HEK293T (cell line): ENCODE results near the gene RUNX3.

Source experiments
- CTCF ChIA-PET: fragments of 350-600 bp; formaldehyde crosslinking; extraction: SDS; loops from one replicate; lab custom pipeline; 2021; ENCODE audit warnings: antibody characterized with exemption, inconsistent platforms; lab: Yijun Ruan, JAX
- POLR2A ChIA-PET: fragments of 350-600 bp; formaldehyde crosslinking; extraction: SDS; loops from one replicate; lab custom pipeline; 2020; ENCODE audit warnings: antibody characterized with exemption, inconsistent platforms; lab: Yijun Ruan, JAX
- DNase-seq: peaks from one replicate; pipeline ENCODE4 v3.0.0; 2012; ENCODE audit warnings: mixed read lengths; ENCODE audit errors: extremely low spot score
- ARNT ChIP-seq: fragments of 450-650 bp; IDR thresholded peaks from 2 replicates; pipeline ENCODE4 v1.6.1; 2017; ENCODE audit warnings: mild to moderate bottlenecking
- BHLHE40 ChIP-seq: fragments of 450-650 bp; IDR thresholded peaks from 2 replicates; pipeline ENCODE4 v1.6.1; 2016; ENCODE audit warnings: mild to moderate bottlenecking, moderate library complexity, borderline replicate concordance
- CTBP1 ChIP-seq: fragments of 450-650 bp; IDR thresholded peaks from 2 replicates; pipeline ENCODE4 v1.6.1; 2016; ENCODE audit warnings: borderline replicate concordance
- ELF4 ChIP-seq: fragments of 450-650 bp; IDR thresholded peaks from 2 replicates; pipeline ENCODE4 v1.6.1; 2017; ENCODE audit warnings: antibody characterized with exemption
- FOXA1 ChIP-seq: fragments of 450-650 bp; IDR thresholded peaks from 2 replicates; pipeline ENCODE4 v1.6.1; 2016; ENCODE audit warnings: mild to moderate bottlenecking
- FOXK2 ChIP-seq: fragments of 450-650 bp; IDR thresholded peaks from 2 replicates; pipeline ENCODE4 v1.6.1; 2016; ENCODE audit warnings: mild to moderate bottlenecking
- FOXM1 ChIP-seq: fragments of 450-650 bp; IDR thresholded peaks from 2 replicates; pipeline ENCODE4 v1.6.1; 2017; ENCODE audit warnings: mild to moderate bottlenecking, borderline replicate concordance
- HDGF ChIP-seq: fragments of 450-650 bp; IDR thresholded peaks from 2 replicates; pipeline ENCODE4 v1.6.1; 2017; ENCODE audit warnings: antibody characterized with exemption, borderline replicate concordance
- L3MBTL2 ChIP-seq: fragments of 450-650 bp; conservative IDR thresholded peaks from 2 replicates; pipeline ENCODE4 v1.6.1; 2016; ENCODE audit warnings: mild to moderate bottlenecking
- LEF1 ChIP-seq: fragments of 450-650 bp; IDR thresholded peaks from 2 replicates; pipeline ENCODE4 v1.6.1; 2017; ENCODE audit warnings: mild to moderate bottlenecking, borderline replicate concordance
- NFRKB ChIP-seq: fragments of 450-650 bp; IDR thresholded peaks from 2 replicates; pipeline ENCODE4 v1.6.1; 2016; ENCODE audit warnings: mild to moderate bottlenecking, moderate library complexity
- PKNOX1 ChIP-seq: fragments of 450-650 bp; IDR thresholded peaks from 2 replicates; pipeline ENCODE4 v1.6.1; 2016
- SP1 ChIP-seq: fragments of 450-650 bp; IDR thresholded peaks from 2 replicates; pipeline ENCODE4 v1.6.1; 2017
- SUZ12 ChIP-seq: fragments of 450-650 bp; IDR thresholded peaks from 2 replicates; pipeline ENCODE4 v1.6.1; 2016; ENCODE audit warnings: mild to moderate bottlenecking
- TARDBP ChIP-seq: fragments of 450-650 bp; IDR thresholded peaks from 2 replicates; pipeline ENCODE4 v1.6.1; 2016
- ZNF384 ChIP-seq: fragments of 450-650 bp; IDR thresholded peaks from 2 replicates; pipeline ENCODE4 v1.6.1; 2016

Gene RUNX3

GRCh38 chr1:24906760-24907490, 23.2 kb downstream of the RUNX3 start:
- CTCF ChIA-PET = no interaction called here
- TF ChIP-seq FOXA1 = no peak
- TF ChIP-seq ZNF384 = no peak
- no peak for TF ChIP-seq SUZ12
- no peak for TF ChIP-seq L3MBTL2
- DNase-seq = no peak
- POLR2A ChIA-PET = no interaction called here

GRCh38 chr1:24905979-24906720, 23.9 kb downstream of the RUNX3 start:
- ChIA-PET CTCF (no interaction called here), POLR2A (no interaction called here)
- DNase-seq = no peak
- TF ChIP-seq ARNT (no peak), PKNOX1 (no peak), TARDBP (no peak), FOXM1 (no peak), BHLHE40 (no peak), CTBP1 (no peak), SP1 (no peak), HDGF (no peak), L3MBTL2 (no peak), FOXA1 (no peak), SUZ12 (no peak), ZNF384 (no peak), NFRKB (no peak), LEF1 (no peak), ELF4 (no peak), FOXK2 (no peak)

- no peak for TF ChIP-seq ARNT
- TF ChIP-seq PKNOX1 = no peak
- no peak for TF ChIP-seq ELF4
- no peak for TF ChIP-seq FOXK2
- no peak for TF ChIP-seq SUZ12
- no peak for DNase-seq
- CTCF ChIA-PET = no interaction called here
Measured at GRCh38 chr1:24905355-24905978, 24.6 kb downstream of the RUNX3 start.

GRCh38 chr1:24904731-24905354, 25.2 kb downstream of the RUNX3 start:
- no peak for DNase-seq
- no peak for TF ChIP-seq ZNF384
- no peak for TF ChIP-seq FOXA1
- no peak for TF ChIP-seq HDGF
- TF ChIP-seq TARDBP = no peak
- TF ChIP-seq ARNT = no peak
- no peak for TF ChIP-seq FOXM1
- TF ChIP-seq L3MBTL2 = no peak
- TF ChIP-seq NFRKB = no peak
- ChIA-PET CTCF (no interaction called here), POLR2A (no interaction called here)

More at GRCh38 chr1:24905355-24905978, 24.6 kb downstream of the RUNX3 start:
- POLR2A ChIA-PET = no interaction called here

GRCh38 chr1:24903955-24904730, 25.9 kb downstream of the RUNX3 start:
- TF ChIP-seq FOXK2 = no peak
- no peak for TF ChIP-seq ZNF384
- TF ChIP-seq SP1 = no peak
- TF ChIP-seq LEF1 = no peak
- TF ChIP-seq NFRKB = no peak
- no peak for TF ChIP-seq ELF4
- no peak for TF ChIP-seq FOXM1
- TF ChIP-seq TARDBP = no peak
- TF ChIP-seq ARNT = no peak
- no peak for TF ChIP-seq BHLHE40
- no peak for TF ChIP-seq HDGF
- TF ChIP-seq CTBP1 = no peak
- TF ChIP-seq FOXA1 = no peak
- TF ChIP-seq L3MBTL2 = no peak
- TF ChIP-seq SUZ12 = no peak
- no peak for TF ChIP-seq PKNOX1
- ChIA-PET POLR2A (no interaction called here), CTCF (no interaction called here)
- no peak for DNase-seq
